Measurements from ENCODE around the gene SDC1.
"Not testable (repeated sequence)": the region's sequence is repeated elsewhere in the genome, so short reads cannot be mapped to it uniquely, and the experiment has no call there.

Gene SDC1, protein sequence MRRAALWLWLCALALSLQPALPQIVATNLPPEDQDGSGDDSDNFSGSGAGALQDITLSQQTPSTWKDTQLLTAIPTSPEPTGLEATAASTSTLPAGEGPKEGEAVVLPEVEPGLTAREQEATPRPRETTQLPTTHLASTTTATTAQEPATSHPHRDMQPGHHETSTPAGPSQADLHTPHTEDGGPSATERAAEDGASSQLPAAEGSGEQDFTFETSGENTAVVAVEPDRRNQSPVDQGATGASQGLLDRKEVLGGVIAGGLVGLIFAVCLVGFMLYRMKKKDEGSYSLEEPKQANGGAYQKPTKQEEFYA

DNA sequence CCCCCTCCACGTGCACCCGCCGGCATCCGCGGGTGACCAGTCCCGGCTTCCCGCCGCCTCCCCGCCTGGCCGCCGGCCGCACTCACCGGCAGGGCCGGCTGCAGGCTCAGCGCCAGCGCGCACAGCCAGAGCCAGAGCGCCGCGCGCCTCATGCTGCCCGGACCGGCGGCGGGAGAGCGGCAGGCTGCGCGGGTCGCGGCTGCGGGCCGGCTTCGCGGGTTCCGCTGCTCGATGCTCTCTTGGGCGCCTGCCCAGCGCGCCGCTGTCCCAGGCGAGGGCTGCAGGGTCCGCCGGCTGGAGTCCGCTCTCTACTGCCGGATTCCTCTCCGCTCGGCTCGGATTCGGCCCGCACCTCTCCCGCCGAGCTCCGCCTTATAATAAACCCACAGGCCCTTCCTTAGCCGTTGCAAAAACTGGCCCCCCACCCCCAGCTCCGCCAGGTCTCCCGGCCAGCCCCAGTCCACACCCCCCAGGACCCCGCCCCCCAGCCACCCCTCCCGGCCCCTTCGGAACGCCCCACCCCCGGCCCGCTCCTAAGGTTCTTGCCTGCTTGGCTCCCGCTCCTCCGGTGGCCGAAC is at the start of gene SDC1:
Gene SDC1, minus strand, starts transcription at position 415 of the 578 bp plus-strand sequence. Its CDS starts 263 bp downstream, at position 152.
- peak within 1 kb of the TSS; percentile 94 to 100 (median 99) for H3K4me2 ChIP-seq
- TF ChIP-seq Cebpa-rat (IDR thresholded peaks at IDR 0.05) = no peak
- peaks cover 5 to 57% (median 47%) of the 10 kb centered on the region in 10 experiments; a peak in 17 of 20 replicates for H3K4me1 ChIP-seq
- H4K20me1 ChIP-seq = peaks cover 0 to 19% (median 0%) of the 10 kb centered on the region in 11 experiments; a peak in 4 of 22 replicates
- no peaks in the 10 kb centered on the region for H3K9me3 ChIP-seq (replicated peaks in 1 of 11)
- H3K27ac ChIP-seq = peak within 1 kb of the TSS in 9 of 11 experiments; percentile 40 to 75 (median 68); a peak in 17 of 22 replicates
- peak within 1 kb of the TSS; percentile 59 to 86 (median 78) for H3K9ac ChIP-seq
- no peaks in the 10 kb centered on the region for H3K36me3 ChIP-seq
- peak within 1 kb of the TSS; percentile 65 to 80 (median 76) for H3K4me3 ChIP-seq
- H3K27me3 ChIP-seq = peaks cover 21 to 43% (median 29%) of the 10 kb centered on the region in 11 experiments; a peak in 19 of 22 replicates

GRCh38 chr2:20273042-20273441 is 48.1 kb upstream of the SDC1 start:
- H3K9ac ChIP-seq = no peak overlapping the region
- no peaks in the 10 kb centered on the region for H3K4me1 ChIP-seq
- H3K9me3 ChIP-seq (replicated peaks in 1 of 11) = no peaks in the 10 kb centered on the region
- H3K36me3 ChIP-seq = peaks cover 77 to 100% (median 87%) of the 10 kb centered on the region in 11 experiments
- no peak overlapping the region for H3K27ac ChIP-seq
- H3K4me3 ChIP-seq = no peak overlapping the region
- H3K4me2 ChIP-seq = no peak overlapping the region
- TF ChIP-seq Cebpa-rat (IDR thresholded peaks at IDR 0.05) = no peak
- no peaks in the 10 kb centered on the region for H3K27me3 ChIP-seq
- H4K20me1 ChIP-seq = peaks cover 5 to 89% (median 14%) of the 10 kb centered on the region in 11 experiments; a peak in 14 of 22 replicates

- Histone ChIP-seq H3K36me3 (peaks cover 67 to 96% (median 79%) of the 10 kb centered on the region in 11 experiments), H4K20me1 (peaks cover 7 to 75% (median 25%) of the 10 kb centered on the region in 11 experiments; a peak in 16 of 22 replicates)
- not testable (repeated sequence) for H3K4me1 ChIP-seq; H3K9me3 ChIP-seq (replicated peaks in 1 of 11); H3K4me2 ChIP-seq; H3K27me3 ChIP-seq; H3K9ac ChIP-seq; H3K4me3 ChIP-seq; H3K27ac ChIP-seq
Observed at GRCh38 chr2:20268317-20268716, 43.4 kb upstream of the SDC1 start.

GRCh38 chr2:20267529-20267928 is 42.6 kb upstream of the SDC1 start:
- no peak for TF ChIP-seq Cebpa-rat (IDR thresholded peaks at IDR 0.05)

GRCh38 chr2:20264629-20265028 is 39.7 kb upstream of the SDC1 start:
- Histone ChIP-seq H3K4me3 (no peak overlapping the region), H4K20me1 (peaks cover 7 to 62% (median 20%) of the 10 kb centered on the region in 11 experiments; a peak in 16 of 22 replicates), H3K4me2 (no peak overlapping the region), H3K9ac (no peak overlapping the region), H3K4me1 (no peaks in the 10 kb centered on the region), H3K27me3 (no peaks in the 10 kb centered on the region), H3K36me3 (peaks cover 72 to 96% (median 80%) of the 10 kb centered on the region in 11 experiments), H3K9me3 (replicated peaks in 1 of 11) (no peaks in the 10 kb centered on the region), H3K27ac (no peak overlapping the region)
- no peak for TF ChIP-seq Cebpa-rat (IDR thresholded peaks at IDR 0.05)

More at GRCh38 chr2:20267529-20267928, 42.6 kb upstream of the SDC1 start:
- Histone ChIP-seq H4K20me1 (peaks cover 7 to 75% (median 25%) of the 10 kb centered on the region in 11 experiments; a peak in 16 of 22 replicates), H3K4me1 (no peaks in the 10 kb centered on the region), H3K4me2 (no peak overlapping the region), H3K36me3 (peaks cover 66 to 96% (median 80%) of the 10 kb centered on the region in 11 experiments), H3K9me3 (replicated peaks in 1 of 11) (no peaks in the 10 kb centered on the region), H3K9ac (no peak overlapping the region), H3K27ac (no peak overlapping the region), H3K27me3 (no peaks in the 10 kb centered on the region), H3K4me3 (no peak overlapping the region)

DNA sequence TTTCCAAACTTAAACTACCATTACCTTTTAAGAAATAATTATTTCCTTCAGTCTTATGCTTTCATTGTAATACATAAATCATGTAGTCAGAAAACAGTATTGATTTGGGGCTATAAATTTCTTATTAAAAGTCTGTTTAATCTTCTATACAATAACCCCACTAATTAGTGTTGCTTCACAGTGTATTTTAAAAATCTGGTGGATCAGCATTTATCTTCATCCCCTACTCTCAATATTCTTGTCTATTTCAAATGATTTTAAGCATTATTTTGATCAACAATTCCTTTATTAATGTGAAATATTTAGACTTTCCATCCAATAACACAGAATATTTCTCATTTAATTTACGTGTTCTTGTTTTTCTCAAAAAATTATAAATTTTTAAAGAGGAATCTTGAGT is 32.5 kb upstream of the SDC1 start:
- Histone ChIP-seq H3K4me3 (no peak overlapping the region), H3K4me1 (no peaks in the 10 kb centered on the region), H3K27me3 (no peaks in the 10 kb centered on the region), H3K9ac (no peak overlapping the region), H3K27ac (no peak overlapping the region), H3K36me3 (peaks cover 75 to 100% (median 91%) of the 10 kb centered on the region in 11 experiments), H4K20me1 (peaks cover 0 to 38% (median 10%) of the 10 kb centered on the region in 11 experiments; a peak in 8 of 22 replicates), H3K9me3 (replicated peaks in 1 of 11) (no peaks in the 10 kb centered on the region), H3K4me2 (no peak overlapping the region)
- TF ChIP-seq Cebpa-rat (IDR thresholded peaks at IDR 0.05) = no peak

DNA sequence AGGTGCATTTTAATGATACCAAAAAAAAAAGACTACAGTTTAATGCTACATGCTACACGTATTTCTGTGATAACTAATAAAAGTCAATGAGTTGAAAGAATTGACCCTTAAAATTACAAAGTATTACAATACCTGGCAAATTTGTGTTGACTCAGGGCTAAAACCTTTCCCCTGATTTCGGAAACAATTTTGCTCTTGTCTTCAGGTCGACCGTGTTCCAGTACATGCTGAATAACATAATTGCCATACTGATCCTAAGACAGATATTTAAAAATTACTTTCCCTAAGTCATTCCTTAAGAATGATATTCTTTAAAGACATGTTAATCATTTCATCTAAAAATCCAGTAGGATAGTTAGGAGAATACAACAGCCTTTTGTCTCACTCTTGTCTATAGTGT is 29.8 kb upstream of the SDC1 start:
- no peak overlapping the region for H3K9ac ChIP-seq
- H3K9me3 ChIP-seq (replicated peaks in 1 of 11) = no peaks in the 10 kb centered on the region
- no peak overlapping the region for H3K27ac ChIP-seq
- no peaks in the 10 kb centered on the region for H3K27me3 ChIP-seq
- H4K20me1 ChIP-seq = peaks cover 0 to 31% (median 6%) of the 10 kb centered on the region in 11 experiments; a peak in 7 of 22 replicates
- no peak for TF ChIP-seq Cebpa-rat (IDR thresholded peaks at IDR 0.05)
- H3K36me3 ChIP-seq = peaks cover 77 to 100% (median 92%) of the 10 kb centered on the region in 11 experiments
- no peak overlapping the region for H3K4me2 ChIP-seq
- H3K4me1 ChIP-seq = no peaks in the 10 kb centered on the region
- no peak overlapping the region for H3K4me3 ChIP-seq

DNA sequence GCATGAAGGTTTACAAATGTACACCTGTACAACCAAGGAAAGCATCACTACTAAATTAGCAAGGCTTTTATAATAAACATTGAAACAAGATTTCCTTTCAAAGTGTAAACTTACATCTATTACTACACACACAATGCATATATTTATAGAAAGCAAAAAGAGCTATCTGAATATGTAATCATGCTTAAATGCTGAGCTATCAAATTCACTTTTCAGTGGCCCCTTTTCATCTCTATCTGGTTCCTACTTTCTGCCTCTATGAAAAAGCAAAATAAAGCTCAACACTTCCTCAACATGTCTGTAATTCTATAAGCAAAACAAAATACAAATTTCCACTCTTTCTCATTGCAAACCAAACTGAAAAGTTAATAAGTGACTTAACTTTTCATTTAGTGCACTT is 25.5 kb upstream of the SDC1 start:
- Histone ChIP-seq H3K36me3 (peaks cover 92 to 100% (median 96%) of the 10 kb centered on the region in 11 experiments), H4K20me1 (peaks cover 0 to 21% (median 6%) of the 10 kb centered on the region in 11 experiments; a peak in 7 of 22 replicates), H3K9me3 (replicated peaks in 1 of 11) (no peaks in the 10 kb centered on the region), H3K27ac (no peak overlapping the region), H3K9ac (no peak overlapping the region), H3K4me3 (no peak overlapping the region), H3K4me2 (no peak overlapping the region), H3K4me1 (no peaks in the 10 kb centered on the region), H3K27me3 (no peaks in the 10 kb centered on the region)
- no peak for TF ChIP-seq Cebpa-rat (IDR thresholded peaks at IDR 0.05)

DNA sequence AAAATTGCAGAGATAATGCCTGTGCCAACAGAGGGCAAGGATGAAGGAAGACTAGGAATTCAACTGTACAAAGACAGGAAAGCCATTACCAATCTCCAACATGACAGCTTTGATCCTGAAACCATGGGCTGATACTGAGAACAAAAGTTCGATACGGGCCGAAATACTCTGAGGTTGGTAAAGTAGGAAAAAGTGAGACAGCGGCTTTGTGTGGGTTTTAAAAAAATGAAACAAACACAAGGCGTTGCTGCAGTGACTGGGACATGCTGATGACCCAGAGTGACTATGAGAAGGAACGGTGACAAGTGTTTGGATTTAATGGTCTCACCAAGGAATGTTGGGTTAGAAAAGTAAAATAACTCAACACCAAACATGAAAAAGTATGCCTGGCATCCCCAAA is 24.2 kb upstream of the SDC1 start:
- Histone ChIP-seq H3K27me3 (no peaks in the 10 kb centered on the region), H3K4me3 (no peak overlapping the region), H3K27ac (no peak overlapping the region), H3K9ac (no peak overlapping the region), H3K4me1 (no peaks in the 10 kb centered on the region), H3K4me2 (no peak overlapping the region), H3K9me3 (replicated peaks in 1 of 11) (no peaks in the 10 kb centered on the region), H4K20me1 (peaks cover 0 to 20% (median 6%) of the 10 kb centered on the region in 11 experiments; a peak in 6 of 22 replicates), H3K36me3 (peaks cover 79 to 88% (median 83%) of the 10 kb centered on the region in 11 experiments)
- TF ChIP-seq Cebpa-rat (IDR thresholded peaks at IDR 0.05) = no peak
